Thyroid gland (tissue), 4 donors: ENCODE measurements around the gene PTPRN2.

Source experiments
- POLR2A ChIP-seq, 2 donors: fragments of 450-650 bp; IDR thresholded peaks; one replicate each; pipeline ENCODE4 v1.6.1; 2017; ENCODE audit warnings: antibody characterized with exemption in 2 of 2, mild to moderate bottlenecking in 2 of 2, moderate library complexity in 1 of 2
- TF ChIP-seq, protein P1 (sequence below), 6 experiments: fragments of 200-600 bp in 3 of 6; fragments of 450-650 bp in 3 of 6; sonication (generic) in 3 of 6; IDR thresholded peaks; one replicate each; pipeline ENCODE4 v1.5.1; 2016 to 2019; ENCODE audit warnings: antibody characterized with exemption in 6 of 6, mild to moderate bottlenecking in 2 of 6, inconsistent platforms in 1 of 6, moderate library complexity in 1 of 6

DNA sequence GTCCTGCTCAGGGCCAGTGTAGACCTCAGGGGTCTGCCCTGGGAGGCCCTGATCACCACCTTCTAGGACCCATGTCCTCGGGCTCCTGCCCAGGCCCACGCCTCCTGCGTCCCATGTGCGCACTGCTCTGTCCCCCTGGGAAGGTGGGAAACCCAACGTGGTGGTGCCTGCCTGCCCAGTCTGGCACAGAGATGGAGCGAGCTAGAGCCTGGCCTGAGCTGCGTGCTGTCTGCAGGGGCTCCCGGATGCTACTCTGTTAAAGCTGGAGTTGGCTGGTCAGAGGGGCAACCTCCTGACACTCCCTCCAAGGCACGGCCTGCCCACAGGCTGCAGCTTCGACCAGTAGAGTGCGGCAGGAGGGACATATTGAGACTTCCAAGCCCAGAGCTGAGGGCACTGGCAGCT lies 1079.1 kb downstream of the PTPRN2 start:
- TF ChIP-seq, protein P1, sequence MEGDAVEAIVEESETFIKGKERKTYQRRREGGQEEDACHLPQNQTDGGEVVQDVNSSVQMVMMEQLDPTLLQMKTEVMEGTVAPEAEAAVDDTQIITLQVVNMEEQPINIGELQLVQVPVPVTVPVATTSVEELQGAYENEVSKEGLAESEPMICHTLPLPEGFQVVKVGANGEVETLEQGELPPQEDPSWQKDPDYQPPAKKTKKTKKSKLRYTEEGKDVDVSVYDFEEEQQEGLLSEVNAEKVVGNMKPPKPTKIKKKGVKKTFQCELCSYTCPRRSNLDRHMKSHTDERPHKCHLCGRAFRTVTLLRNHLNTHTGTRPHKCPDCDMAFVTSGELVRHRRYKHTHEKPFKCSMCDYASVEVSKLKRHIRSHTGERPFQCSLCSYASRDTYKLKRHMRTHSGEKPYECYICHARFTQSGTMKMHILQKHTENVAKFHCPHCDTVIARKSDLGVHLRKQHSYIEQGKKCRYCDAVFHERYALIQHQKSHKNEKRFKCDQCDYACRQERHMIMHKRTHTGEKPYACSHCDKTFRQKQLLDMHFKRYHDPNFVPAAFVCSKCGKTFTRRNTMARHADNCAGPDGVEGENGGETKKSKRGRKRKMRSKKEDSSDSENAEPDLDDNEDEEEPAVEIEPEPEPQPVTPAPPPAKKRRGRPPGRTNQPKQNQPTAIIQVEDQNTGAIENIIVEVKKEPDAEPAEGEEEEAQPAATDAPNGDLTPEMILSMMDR (IDR thresholded peaks at IDR 0.05), result no peak
- no peak for TF ChIP-seq POLR2A (IDR thresholded peaks at IDR 0.05)
